Endothelial cell of umbilical vein (primary cell): Measurements from ENCODE around the gene BRI3BP. TPM values are rescaled to one million over a fixed set of nuclear protein-coding genes. Genes with fewer than 3 reads are reported as not detected.

Source experiments
- BruUV-seq: library from RNA; stranded (reverse); fragments of 400-500 nt; replicated peaks from 2 replicates; lab custom pipeline; 2021; lab: Mats Ljungman, UMichigan
- CTCF ChIA-PET: fragments of 300-600, 350-600 bp; sonication (Branson Sonifier 250); formaldehyde crosslinking; loops from one replicate; lab custom pipeline; 2021; ENCODE audit warnings: antibody characterized with exemption, inconsistent platforms; lab: Charles Lee
- POLR2A ChIA-PET: fragments of 300-600, 350-600 bp; sonication (Branson Sonifier 250); formaldehyde crosslinking; loops from one replicate; lab custom pipeline; 2021; ENCODE audit warnings: antibody characterized with exemption, inconsistent platforms; lab: Charles Lee
- DNase-seq: peaks from one replicate; pipeline ENCODE4 v3.0.0-alpha.2; 2011; ENCODE audit warnings: low read depth, low spot score
- FAIRE-seq: peaks from 2 replicates; lab custom pipeline; 2011; peaks lifted over from hg19 to GRCh38; lab: Jason Lieb, UNC
- H2AFZ ChIP-seq: 2 replicates; pipeline ENCODE4 v1.6.0; 2012; ENCODE audit warnings: low read depth, low read length, control low read depth, inconsistent platforms
- H3K27ac ChIP-seq: 2 replicates; pipeline ENCODE4 v1.5.1; 2011; ENCODE audit warnings: low read depth, mild to moderate bottlenecking, control low read depth, low read length, moderate library complexity; ENCODE audit not compliant: insufficient read depth
- H3K27me3 ChIP-seq, 2 experiments: 2 replicates each; pipeline versions ENCODE4 v1.6.0 to v1.6.1; 2011; ENCODE audit warnings: low read length in 2 of 2, mixed read lengths in 1 of 2; ENCODE audit not compliant: control insufficient read depth in 2 of 2, insufficient read depth in 2 of 2
- H3K36me3 ChIP-seq, 2 experiments: 2 replicates in 1 of 2; 3 replicates in 1 of 2; pipeline ENCODE4 v1.5.1; 2011; ENCODE audit warnings: low read length in 2 of 2, mild to moderate bottlenecking in 1 of 2, moderate library complexity in 1 of 2; ENCODE audit not compliant: control insufficient read depth in 2 of 2, insufficient read depth in 2 of 2; ENCODE audit errors: extremely low read depth in 1 of 2
- H3K4me1 ChIP-seq: 3 replicates; pipeline ENCODE4 v1.5.1; 2011; ENCODE audit warnings: mild to moderate bottlenecking, low read length; ENCODE audit not compliant: control insufficient read depth, insufficient read depth; ENCODE audit errors: extremely low read depth
- H3K4me2 ChIP-seq: 2 replicates; pipeline ENCODE4 v1.6.1; 2011; ENCODE audit warnings: low read length, control low read depth, mixed read lengths; ENCODE audit not compliant: insufficient read depth
- H3K4me3 ChIP-seq, 3 experiments: fragments of 200-600 bp in 1 of 3; sonication (generic), shearing (Covaris generic) in 1 of 3; replicated peaks in 1 of 3; 2 replicates each; pipeline ENCODE4 v1.5.1; 2011 to 2016; ENCODE audit warnings: control low read depth in 3 of 3, low read length in 3 of 3, mild to moderate bottlenecking in 2 of 3, inconsistent platforms in 1 of 3, low read depth in 1 of 3, moderate library complexity in 1 of 3; ENCODE audit not compliant: insufficient read depth in 1 of 3
- H3K79me2 ChIP-seq: 2 replicates; pipeline ENCODE4 v1.6.0; 2012; ENCODE audit warnings: low read length, inconsistent platforms; ENCODE audit not compliant: control insufficient read depth, insufficient read depth
- H3K9ac ChIP-seq: replicated peaks from 2 replicates; pipeline ENCODE3; 2011; ENCODE audit warnings: low read length, control low read depth; ENCODE audit not compliant: insufficient read depth; ENCODE audit errors: extremely low read depth
- H3K9me1 ChIP-seq: replicated peaks from 3 replicates; pipeline ENCODE4 v1.6.0; 2011; ENCODE audit warnings: mild to moderate bottlenecking, low read length; ENCODE audit not compliant: control insufficient read depth, insufficient read depth; ENCODE audit errors: extremely low read depth
- H3K9me3 ChIP-seq: replicated peaks from 2 replicates; pipeline ENCODE4 v1.5.1; 2012; ENCODE audit warnings: low read length, inconsistent platforms; ENCODE audit not compliant: control insufficient read depth, insufficient read depth
- H4K20me1 ChIP-seq: replicated peaks from 2 replicates; pipeline ENCODE3; 2011; ENCODE audit warnings: mild to moderate bottlenecking, low read length; ENCODE audit not compliant: control insufficient read depth, insufficient read depth; ENCODE audit errors: extremely low read depth
- EZH2 ChIP-seq: IDR thresholded peaks from 2 replicates; pipeline ENCODE4 v1.6.1; 2012; ENCODE audit warnings: borderline replicate concordance, low read depth, mild to moderate bottlenecking, moderate library complexity, low read length, inconsistent platforms; ENCODE audit not compliant: severe bottlenecking
- FOS ChIP-seq: IDR thresholded peaks from 2 replicates; pipeline ENCODE4 v1.6.1; 2011; ENCODE audit warnings: mild to moderate bottlenecking, low read length, moderate library complexity, borderline replicate concordance; ENCODE audit not compliant: insufficient read depth
- GATA2 ChIP-seq: IDR thresholded peaks from 2 replicates; pipeline ENCODE4 v1.7.0; 2011; ENCODE audit warnings: low read depth, mild to moderate bottlenecking, moderate library complexity, mixed read lengths, low read length; ENCODE audit not compliant: insufficient read length, insufficient read depth
- JUN ChIP-seq: IDR thresholded peaks from 2 replicates; pipeline ENCODE4 v1.6.1; 2011; ENCODE audit warnings: borderline replicate concordance, low read depth; ENCODE audit not compliant: insufficient read length, insufficient read depth
- MYC ChIP-seq: IDR thresholded peaks from one replicate; pipeline ENCODE4 v1.6.1; 2011; ENCODE audit warnings: mild to moderate bottlenecking, low read depth, low read length
- POLR2A ChIP-seq: IDR thresholded peaks from 2 replicates; pipeline ENCODE4 v1.6.1; 2012; ENCODE audit warnings: low read depth, mild to moderate bottlenecking, control low read depth, low read length
- POLR2AphosphoS5 ChIP-seq: IDR thresholded peaks from 2 replicates; pipeline ENCODE4 v1.6.1; 2012; ENCODE audit warnings: low read depth, mild to moderate bottlenecking, control low read depth, low read length, moderate library complexity; ENCODE audit not compliant: insufficient read depth
- dilution Hi-C: fragments of 300-500 bp; cut with MboI; formaldehyde crosslinking; loops from one replicate; pipeline ENCODE4 v1.15.0; 2019; ENCODE audit warnings: low sequenced_read_pairs; ENCODE audit not compliant: extremely low pct_ligation_motif_present
- intact Hi-C: fragments of 100-400 bp; cut with micrococcal nuclease; formaldehyde crosslinking; loops from one replicate; pipeline ENCODE4 v1.10.0; 2022
- polyA plus RNA-seq, 4 experiments: library from polyadenylated mRNA; depleted of rRNA in 3 of 4; stranded (reverse) in 3 of 4; unstranded in 1 of 4; fragments of >200 nt; gene quantifications; 2 replicates each; pipeline versions ENCODE4 v1.2.1 to v1.2.3, GENCODE V29; 2011 to 2012; ENCODE audit warnings: missing spikeins in 1 of 4
- total RNA-seq: library from RNA; stranded (reverse); gene quantifications from 2 replicates; pipeline ENCODE4 v1.2.3, GENCODE V29; 2021
- TF ChIP-seq, protein P1 (sequence below): IDR thresholded peaks from 2 replicates; pipeline ENCODE4 v1.6.1; 2011; ENCODE audit not compliant: insufficient read depth, insufficient read length
- TF ChIP-seq, protein P2 (sequence below), 2 donors: IDR thresholded peaks; 1 replicate in 1 of 2; 2 replicates in 1 of 2; pipeline ENCODE4 v1.5.1; 2011; ENCODE audit warnings: low read length in 2 of 2, mild to moderate bottlenecking in 2 of 2, moderate library complexity in 2 of 2, control low read depth in 1 of 2, inconsistent platforms in 1 of 2, low read depth in 1 of 2; ENCODE audit not compliant: insufficient read depth in 1 of 2; ENCODE audit errors: extremely low read depth in 1 of 2

BRI3BP gene
- total and polyA plus RNA-seq, 2 donors (not counting 3 experiments of a cell fraction or from before 2014, with no cell fraction given): 3.4 to 8.2 TPM

DNA sequence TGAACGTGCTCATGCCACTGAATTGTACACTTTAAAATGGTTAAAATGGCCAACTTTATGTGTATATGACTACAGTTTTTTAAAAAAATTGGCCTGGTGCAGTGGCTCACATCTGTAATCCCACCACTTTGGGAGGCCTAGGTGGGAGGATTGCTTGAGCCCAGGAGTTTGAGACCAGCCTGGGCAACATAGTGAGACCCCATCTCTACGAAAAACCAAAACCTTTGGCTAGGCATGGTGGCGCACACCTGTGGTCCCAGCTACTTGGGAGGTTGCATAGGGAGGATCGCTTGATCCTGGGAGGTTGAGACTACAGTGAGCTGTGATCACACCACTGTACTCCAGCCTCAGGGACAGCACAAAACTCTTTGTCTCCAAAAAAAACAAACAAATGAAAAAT, 5.3 kb downstream of the BRI3BP start:
- DNase-seq (no peak), FAIRE-seq (no peak)
- dilution Hi-C loops (no loop called here), intact Hi-C loops (no loop called here)
- BruUV-seq: no TSS peak
- ChIA-PET POLR2A (no interaction called here), CTCF (no interaction called here)
- Histone ChIP-seq H3K4me2 (no peak overlapping the region), H3K4me1 (peaks cover 11% of the 10 kb centered on the region), H4K20me1 (no peaks in the 10 kb centered on the region), H3K9me1 (no peaks in the 10 kb centered on the region), H3K4me3 (no peak overlapping the region), H3K9ac (no peak overlapping the region), H3K9me3 (no peaks in the 10 kb centered on the region), H3K79me2 (peaks cover 4% of the 10 kb centered on the region), H3K36me3 (no peaks in the 10 kb centered on the region), H3K27me3 (no peaks in the 10 kb centered on the region), H3K27ac (no peak overlapping the region), H2AFZ (no peak overlapping the region)
- TF ChIP-seq POLR2A: no peak
- TF ChIP-seq POLR2AphosphoS5: no peak
- no peak for TF ChIP-seq FOS

DNA sequence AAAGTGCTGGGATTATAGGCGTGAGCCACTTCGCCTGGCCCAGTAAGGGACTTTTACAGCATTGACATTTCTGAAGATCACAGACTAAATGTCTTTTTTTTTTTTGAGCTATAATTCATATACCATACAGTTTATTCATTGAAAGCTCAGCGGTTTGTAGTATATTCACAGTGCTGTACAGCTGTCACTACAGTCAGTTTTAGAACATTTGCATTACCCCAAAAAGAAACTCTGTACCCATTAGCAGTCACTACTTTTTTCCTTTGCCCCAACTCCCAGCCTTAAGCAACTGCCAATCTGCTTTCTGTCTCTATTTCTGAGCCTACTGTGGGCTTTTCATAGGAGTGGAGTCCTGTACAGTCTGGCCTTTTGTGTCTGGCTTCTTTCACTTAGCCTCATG, 8.2 kb downstream of the BRI3BP start:
- no peaks in the 10 kb centered on the region for H3K36me3 ChIP-seq
- no peak overlapping the region for H3K4me2 ChIP-seq
- no peak overlapping the region for H3K9ac ChIP-seq
- no peak overlapping the region for H3K27ac ChIP-seq
- no peak for DNase-seq
- no peaks in the 10 kb centered on the region for H4K20me1 ChIP-seq
- TF ChIP-seq, protein P1, sequence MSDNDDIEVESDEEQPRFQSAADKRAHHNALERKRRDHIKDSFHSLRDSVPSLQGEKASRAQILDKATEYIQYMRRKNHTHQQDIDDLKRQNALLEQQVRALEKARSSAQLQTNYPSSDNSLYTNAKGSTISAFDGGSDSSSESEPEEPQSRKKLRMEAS: no peak
- TF ChIP-seq FOS (no peak), JUN (no peak), EZH2 (no peak), POLR2A (no peak), POLR2AphosphoS5 (no peak), GATA2 (no peak), MYC (no peak)
- TF ChIP-seq, protein P2, sequence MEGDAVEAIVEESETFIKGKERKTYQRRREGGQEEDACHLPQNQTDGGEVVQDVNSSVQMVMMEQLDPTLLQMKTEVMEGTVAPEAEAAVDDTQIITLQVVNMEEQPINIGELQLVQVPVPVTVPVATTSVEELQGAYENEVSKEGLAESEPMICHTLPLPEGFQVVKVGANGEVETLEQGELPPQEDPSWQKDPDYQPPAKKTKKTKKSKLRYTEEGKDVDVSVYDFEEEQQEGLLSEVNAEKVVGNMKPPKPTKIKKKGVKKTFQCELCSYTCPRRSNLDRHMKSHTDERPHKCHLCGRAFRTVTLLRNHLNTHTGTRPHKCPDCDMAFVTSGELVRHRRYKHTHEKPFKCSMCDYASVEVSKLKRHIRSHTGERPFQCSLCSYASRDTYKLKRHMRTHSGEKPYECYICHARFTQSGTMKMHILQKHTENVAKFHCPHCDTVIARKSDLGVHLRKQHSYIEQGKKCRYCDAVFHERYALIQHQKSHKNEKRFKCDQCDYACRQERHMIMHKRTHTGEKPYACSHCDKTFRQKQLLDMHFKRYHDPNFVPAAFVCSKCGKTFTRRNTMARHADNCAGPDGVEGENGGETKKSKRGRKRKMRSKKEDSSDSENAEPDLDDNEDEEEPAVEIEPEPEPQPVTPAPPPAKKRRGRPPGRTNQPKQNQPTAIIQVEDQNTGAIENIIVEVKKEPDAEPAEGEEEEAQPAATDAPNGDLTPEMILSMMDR (IDR thresholded peaks at IDR 0.05; ENCODE audit: extremely low read depth in 1 of 2, insufficient read depth in 1 of 2, low read depth in 1 of 2, low read length in 2 of 2): no peak
- H2AFZ ChIP-seq: no peak overlapping the region
- H3K9me3 ChIP-seq: no peaks in the 10 kb centered on the region
- no TSS peak for BruUV-seq
- no peaks in the 10 kb centered on the region for H3K4me1 ChIP-seq
- dilution Hi-C loops (no loop called here), intact Hi-C loops (no loop called here)
- no peaks in the 10 kb centered on the region for H3K27me3 ChIP-seq
- FAIRE-seq: no peak
- no peak overlapping the region for H3K4me3 ChIP-seq
- CTCF ChIA-PET: no interaction called here
- H3K79me2 ChIP-seq: peaks cover 2% of the 10 kb centered on the region
- POLR2A ChIA-PET: no interaction called here
- no peaks in the 10 kb centered on the region for H3K9me1 ChIP-seq
